GM19324 (cell line): ENCODE data around the gene SYT12.

ENCODE experiments used
- ATAC-seq: cut with Tn5 transposase; IDR thresholded peaks from one replicate; pipeline ENCODE4 v1.9.1; 2021; ENCODE audit warnings: mild to moderate bottlenecking, moderate library complexity; ENCODE audit not compliant: unreplicated experiment, low FRiP score

Gene SYT12

GRCh38 chr11:67027483-67027930 lies 4.6 kb downstream of the SYT12 start:
- ATAC-seq = no peak

DNA sequence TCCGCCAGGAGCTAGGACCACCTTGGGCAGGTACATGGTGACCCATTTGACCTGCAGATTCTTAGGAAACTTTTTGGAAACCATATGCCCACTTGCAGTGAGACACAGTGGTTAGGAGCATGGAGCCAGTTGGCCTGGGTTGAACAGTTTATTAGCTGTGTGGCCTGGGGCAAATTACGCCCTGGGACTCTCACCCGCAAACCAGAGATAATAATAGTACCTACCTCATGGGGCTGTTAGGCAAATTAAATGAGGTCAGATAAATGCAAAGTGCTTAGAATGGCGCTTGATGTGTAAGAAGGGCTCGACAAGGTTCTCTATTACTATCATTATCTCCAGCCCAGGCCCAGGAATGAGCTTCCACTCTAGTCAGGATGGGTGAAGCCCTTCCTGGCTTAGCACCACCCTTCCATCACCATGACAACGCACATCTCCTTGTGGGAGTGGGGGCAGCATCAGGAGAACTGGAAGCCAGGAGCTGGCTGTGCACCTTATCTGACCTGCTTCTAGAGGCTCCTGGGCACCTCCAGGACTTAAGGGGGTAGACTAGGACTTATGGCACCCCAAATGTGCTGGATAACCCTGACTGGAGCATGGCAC lies 5.1 kb downstream of the SYT12 start:
- ATAC-seq = peak; percentile 50

DNA sequence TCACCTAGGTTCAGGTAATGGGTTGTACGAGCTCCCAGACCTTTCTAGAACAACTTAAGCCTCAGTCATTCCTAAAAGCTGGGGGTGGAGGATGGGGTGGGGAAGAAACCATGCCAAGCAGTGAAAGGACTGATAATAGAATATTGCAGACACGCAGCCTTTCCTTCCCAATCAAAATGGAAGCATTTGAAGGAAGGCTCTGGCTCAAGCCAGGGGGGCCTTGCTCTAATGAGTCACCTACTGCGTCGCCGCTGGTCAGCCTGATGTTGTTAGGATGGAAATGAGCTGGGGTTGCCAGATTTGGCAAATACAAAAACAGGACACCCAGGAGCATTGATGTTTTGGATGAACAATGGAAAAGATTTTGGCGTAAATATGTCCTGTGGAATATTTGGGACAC lies 6.2 kb downstream of the SYT12 start:
- no peak for ATAC-seq

GRCh38 chr11:67030976-67031375 lies 8.0 kb downstream of the SYT12 start:
- no peak for ATAC-seq

DNA sequence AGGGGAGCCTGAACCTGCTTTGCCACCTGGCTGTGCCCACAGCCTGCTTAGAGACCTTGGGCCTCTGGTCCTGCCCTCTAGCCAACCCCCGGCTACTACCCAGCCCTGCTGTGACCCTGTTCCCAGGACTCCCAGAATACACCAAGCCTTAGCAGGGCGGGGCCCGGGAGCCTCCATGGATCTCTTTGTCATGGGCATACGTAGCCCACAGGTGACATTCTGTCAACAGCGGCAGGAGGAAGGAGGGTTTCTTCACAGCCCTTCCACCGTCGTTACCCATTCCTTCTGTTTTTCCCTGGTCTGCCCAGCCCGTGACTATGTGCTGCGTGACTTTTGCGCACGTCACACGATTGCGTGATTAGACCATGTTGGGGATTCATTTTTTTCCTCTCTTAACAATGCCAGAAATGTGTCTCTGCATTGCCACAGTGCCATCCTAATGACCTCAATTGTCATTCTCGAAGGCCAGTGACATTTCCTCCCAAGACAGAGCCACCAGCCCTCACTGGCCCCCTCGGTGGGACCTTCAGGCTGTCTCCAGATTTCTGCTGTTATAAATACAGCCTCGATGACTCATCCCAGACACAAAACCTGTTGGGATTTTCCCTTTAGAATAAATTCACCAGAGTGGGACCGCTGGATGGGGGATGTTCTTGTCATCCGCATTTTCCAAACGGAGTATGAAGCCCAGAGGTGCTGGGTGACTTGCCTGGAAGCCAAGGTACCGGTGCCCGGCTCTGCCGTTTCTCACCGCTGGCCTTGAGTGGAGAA lies 9.0 kb downstream of the SYT12 start:
- no peak for ATAC-seq

- no peak for ATAC-seq
Observed at GRCh38 chr11:67032830-67033551, 10.1 kb downstream of the SYT12 start.

DNA sequence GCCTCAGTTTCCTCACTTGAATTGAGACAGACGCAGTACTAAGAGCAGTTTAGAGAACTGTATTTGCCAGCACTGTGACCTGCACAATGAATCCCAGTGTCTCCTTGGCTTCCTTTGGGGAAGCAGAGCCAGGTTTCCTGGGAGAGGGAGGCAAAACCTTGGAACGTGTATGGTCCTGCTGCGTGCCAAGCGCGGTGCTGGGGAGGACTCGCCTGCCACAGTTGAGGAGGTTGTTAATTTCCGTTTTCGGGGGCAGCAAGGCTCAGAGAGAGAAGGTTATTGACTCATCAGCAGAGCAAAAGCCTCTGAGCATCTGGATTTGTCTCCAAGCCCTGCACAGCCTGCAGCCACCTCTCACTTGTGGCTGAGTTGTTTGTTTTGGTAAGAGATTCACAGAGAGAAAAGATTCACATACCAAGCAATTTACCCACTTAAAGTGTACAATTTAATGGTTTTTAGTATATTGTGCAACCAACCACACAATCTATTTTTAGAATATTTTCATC lies 10.8 kb downstream of the SYT12 start:
- no peak for ATAC-seq

DNA sequence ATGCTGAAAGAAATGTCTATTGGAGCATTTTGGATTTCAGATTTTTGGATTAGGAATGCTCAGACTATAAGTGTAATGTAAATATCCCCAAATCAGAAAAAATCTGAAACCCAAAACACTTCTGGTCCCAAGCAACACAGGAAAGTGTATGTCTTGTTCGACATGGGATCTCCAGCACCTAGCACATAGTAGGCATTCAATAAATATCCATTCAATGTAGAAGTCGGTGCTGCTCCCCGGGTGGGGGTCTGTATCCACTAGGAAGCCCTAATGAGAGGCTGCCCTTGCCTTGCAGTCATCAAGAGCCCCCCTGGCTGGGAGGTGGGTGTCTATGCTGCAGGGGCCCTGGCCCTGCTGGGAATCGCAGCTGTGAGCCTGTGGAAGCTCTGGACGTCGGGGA lies 11.4 kb downstream of the SYT12 start:
- no peak for ATAC-seq

DNA sequence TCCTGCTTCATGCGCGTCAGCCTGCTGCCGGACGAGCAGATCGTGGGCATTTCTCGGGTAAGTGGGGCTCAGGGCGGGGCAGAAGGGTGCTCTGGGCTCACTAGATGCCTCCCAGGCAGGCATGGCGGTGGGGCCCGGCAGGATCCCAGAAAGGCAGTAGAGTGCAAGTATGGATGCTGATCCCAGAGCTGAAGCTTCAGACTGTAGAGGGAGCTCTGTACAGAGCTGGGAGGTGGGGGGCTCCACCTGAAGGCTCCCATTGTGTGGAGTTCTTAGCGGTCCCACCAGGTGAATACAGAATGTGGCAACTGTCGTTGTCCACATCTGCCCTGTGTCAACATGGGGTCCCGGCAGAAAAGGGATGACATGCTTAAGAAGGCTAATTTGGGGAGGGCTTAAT lies 17.2 kb downstream of the SYT12 start:
- no peak for ATAC-seq

GRCh38 chr11:67041602-67042001 lies 18.7 kb downstream of the SYT12 start:
- ATAC-seq = no peak

- ATAC-seq = no peak
Observed at GRCh38 chr11:67043572-67044349, 20.8 kb downstream of the SYT12 start.

DNA sequence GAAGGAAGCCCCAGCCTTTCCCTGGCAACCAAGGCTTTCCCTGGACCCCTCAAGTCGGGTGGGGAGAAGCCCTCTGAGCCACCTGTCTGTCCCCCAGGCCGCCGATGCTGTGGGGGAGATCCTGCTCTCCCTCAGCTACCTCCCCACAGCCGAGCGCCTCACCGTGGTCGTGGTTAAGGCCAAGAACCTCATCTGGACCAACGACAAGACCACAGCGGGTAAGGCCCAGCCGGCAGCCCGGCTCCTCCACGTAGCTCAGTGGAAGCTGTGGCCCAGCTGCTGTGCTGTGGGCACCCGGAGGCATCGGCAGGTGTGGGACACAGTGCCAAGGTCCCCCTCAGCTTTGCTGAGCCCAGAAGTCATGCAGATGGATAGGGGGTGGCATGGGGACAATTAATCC lies 21.6 kb downstream of the SYT12 start:
- ATAC-seq = no peak

GRCh38 chr11:67045314-67045713 lies 22.4 kb downstream of the SYT12 start:
- ATAC-seq = no peak

GRCh38 chr11:67048515-67049130 lies 25.7 kb downstream of the SYT12 start:
- no peak for ATAC-seq

DNA sequence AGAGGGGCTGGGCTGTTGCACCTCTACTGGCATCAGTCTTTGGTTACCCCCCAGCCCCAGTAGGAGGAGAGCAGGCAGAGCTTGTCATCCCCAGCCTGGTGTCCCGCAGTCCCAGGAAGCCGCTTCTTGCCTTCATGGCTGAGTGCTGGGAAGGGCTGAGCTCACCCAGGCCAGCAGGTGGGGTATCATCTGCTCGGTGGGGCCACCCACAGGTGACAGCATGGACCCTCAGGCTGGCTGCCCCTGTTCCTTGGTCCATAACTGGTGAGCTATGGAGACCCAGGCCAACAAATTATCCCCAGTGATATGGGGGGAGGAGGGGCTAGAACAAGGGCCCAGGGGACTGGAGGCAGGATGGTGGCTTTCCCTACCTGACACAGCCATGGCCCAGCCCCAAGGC lies 27.2 kb downstream of the SYT12 start:
- no peak for ATAC-seq

- ATAC-seq = no peak
Observed at GRCh38 chr11:67051180-67051893, 28.4 kb downstream of the SYT12 start.

GRCh38 chr11:67051945-67052488 lies 29.1 kb downstream of the SYT12 start:
- ATAC-seq = no peak

GRCh38 chr11:67052891-67053290 lies 30.0 kb downstream of the SYT12 start:
- ATAC-seq = no peak

GRCh38 chr11:67053896-67054329 lies 31.0 kb downstream of the SYT12 start:
- no peak for ATAC-seq
